HL-60 (cell line): ENCODE measurements around the gene CD44.

ENCODE experiments used
- CTCF ChIP-seq: IDR thresholded peaks from one replicate; pipeline ENCODE4 v1.5.1; 2011; ENCODE audit warnings: low read length, control low read depth, inconsistent platforms; ENCODE audit not compliant: insufficient read depth
- GABPA ChIP-seq: IDR thresholded peaks from 2 replicates; pipeline ENCODE4 v1.6.1; 2012; ENCODE audit warnings: low read depth
- SPI1 ChIP-seq: IDR thresholded peaks from 2 replicates; pipeline ENCODE4 v1.6.1; 2012; ENCODE audit warnings: low read depth, mild to moderate bottlenecking, borderline replicate concordance
- TF ChIP-seq, protein P1 (sequence below): IDR thresholded peaks from 2 replicates; pipeline ENCODE4 v1.6.1; 2012; ENCODE audit warnings: low read depth; ENCODE audit not compliant: insufficient replicate concordance

GRCh38 chr11:35262735-35263134, 123.8 kb downstream of the CD44 start:
- TF ChIP-seq CTCF (no peak), GABPA (no peak), SPI1 (no peak)
- TF ChIP-seq, protein P1, sequence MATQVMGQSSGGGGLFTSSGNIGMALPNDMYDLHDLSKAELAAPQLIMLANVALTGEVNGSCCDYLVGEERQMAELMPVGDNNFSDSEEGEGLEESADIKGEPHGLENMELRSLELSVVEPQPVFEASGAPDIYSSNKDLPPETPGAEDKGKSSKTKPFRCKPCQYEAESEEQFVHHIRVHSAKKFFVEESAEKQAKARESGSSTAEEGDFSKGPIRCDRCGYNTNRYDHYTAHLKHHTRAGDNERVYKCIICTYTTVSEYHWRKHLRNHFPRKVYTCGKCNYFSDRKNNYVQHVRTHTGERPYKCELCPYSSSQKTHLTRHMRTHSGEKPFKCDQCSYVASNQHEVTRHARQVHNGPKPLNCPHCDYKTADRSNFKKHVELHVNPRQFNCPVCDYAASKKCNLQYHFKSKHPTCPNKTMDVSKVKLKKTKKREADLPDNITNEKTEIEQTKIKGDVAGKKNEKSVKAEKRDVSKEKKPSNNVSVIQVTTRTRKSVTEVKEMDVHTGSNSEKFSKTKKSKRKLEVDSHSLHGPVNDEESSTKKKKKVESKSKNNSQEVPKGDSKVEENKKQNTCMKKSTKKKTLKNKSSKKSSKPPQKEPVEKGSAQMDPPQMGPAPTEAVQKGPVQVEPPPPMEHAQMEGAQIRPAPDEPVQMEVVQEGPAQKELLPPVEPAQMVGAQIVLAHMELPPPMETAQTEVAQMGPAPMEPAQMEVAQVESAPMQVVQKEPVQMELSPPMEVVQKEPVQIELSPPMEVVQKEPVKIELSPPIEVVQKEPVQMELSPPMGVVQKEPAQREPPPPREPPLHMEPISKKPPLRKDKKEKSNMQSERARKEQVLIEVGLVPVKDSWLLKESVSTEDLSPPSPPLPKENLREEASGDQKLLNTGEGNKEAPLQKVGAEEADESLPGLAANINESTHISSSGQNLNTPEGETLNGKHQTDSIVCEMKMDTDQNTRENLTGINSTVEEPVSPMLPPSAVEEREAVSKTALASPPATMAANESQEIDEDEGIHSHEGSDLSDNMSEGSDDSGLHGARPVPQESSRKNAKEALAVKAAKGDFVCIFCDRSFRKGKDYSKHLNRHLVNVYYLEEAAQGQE, result peak; percentile 79
